HG03095 (cell line): ENCODE measurements around the gene KLHDC9.
"Not testable (repeated sequence)": the region's sequence is repeated elsewhere in the genome, so short reads cannot be mapped to it uniquely, and the experiment has no call there.

Source experiments
- ATAC-seq: cut with Tn5 transposase; IDR thresholded peaks from one replicate; pipeline ENCODE4 v1.9.1; 2021; ENCODE audit warnings: moderate library complexity; ENCODE audit not compliant: unreplicated experiment

KLHDC9 gene

GRCh38 chr1:161095230-161095629, 2.9 kb upstream of the KLHDC9 start:
- no peak for ATAC-seq

- peak; percentile 33 for ATAC-seq
These were observed 2.1 kb upstream of the KLHDC9 start for GRCh38 chr1:161096015-161096414.

GRCh38 chr1:161096530-161096929, 1.6 kb upstream of the KLHDC9 start:
- no peak for ATAC-seq

- no peak for ATAC-seq
These were observed 1.1 kb downstream of the KLHDC9 start for GRCh38 chr1:161099090-161099802.

- ATAC-seq, result no peak
These were observed 2.4 kb downstream of the KLHDC9 start for GRCh38 chr1:161100556-161100955.

GRCh38 chr1:161106431-161106830, 8.3 kb downstream of the KLHDC9 start:
- no peak for ATAC-seq

- ATAC-seq, result no peak
These were observed 13.0 kb downstream of the KLHDC9 start for GRCh38 chr1:161111117-161111516.

GRCh38 chr1:161111527-161111926, 13.4 kb downstream of the KLHDC9 start:
- ATAC-seq, result no peak

GRCh38 chr1:161113915-161114314, 15.8 kb downstream of the KLHDC9 start:
- ATAC-seq, result no peak

- ATAC-seq, result no peak
These were observed 16.4 kb downstream of the KLHDC9 start for GRCh38 chr1:161114556-161114955.

GRCh38 chr1:161115132-161115711, 17.1 kb downstream of the KLHDC9 start:
- no peak for ATAC-seq

GRCh38 chr1:161115961-161116360, 17.8 kb downstream of the KLHDC9 start:
- not testable (repeated sequence) for ATAC-seq

GRCh38 chr1:161117759-161118581, 19.8 kb downstream of the KLHDC9 start, which contains the start of the genes NIT1 and PFDN2:
Gene NIT1, plus strand, starts transcription at chr1:161118105. Its CDS starts 72 bp downstream, at chr1:161118177.
Gene PFDN2, minus strand, starts transcription at chr1:161118037. Its CDS starts 11 bp downstream, at chr1:161118026.
- ATAC-seq, result peak; percentile 57

GRCh38 chr1:161119092-161119903, 21.1 kb downstream of the KLHDC9 start:
- peak; percentile 51 for ATAC-seq

GRCh38 chr1:161121042-161121650, 23.0 kb downstream of the KLHDC9 start:
- ATAC-seq, result no peak

GRCh38 chr1:161121834-161122233, 23.7 kb downstream of the KLHDC9 start:
- ATAC-seq, result no peak

GRCh38 chr1:161122967-161123366, 24.8 kb downstream of the KLHDC9 start:
- no peak for ATAC-seq

GRCh38 chr1:161127649-161128048, 29.5 kb downstream of the KLHDC9 start:
- ATAC-seq, result no peak

GRCh38 chr1:161128591-161129420, 30.6 kb downstream of the KLHDC9 start:
- no peak for ATAC-seq
